Panc1 (cell line): ENCODE data around the gene P3R3URF. TPM values are rescaled to one million over a fixed set of nuclear protein-coding genes. Genes with fewer than 3 reads are reported as not detected.

Experiments
- ATAC-seq: fragments of 200-7000 bp; cut with Tn5 transposase; 2 replicates; pipeline ENCODE4 v1.9.1; 2020; ENCODE audit warnings: mild to moderate bottlenecking, moderate library complexity
- BruUV-seq: library from RNA; stranded (reverse); fragments of 400-500 nt; replicated peaks from 2 replicates; lab custom pipeline; 2021; lab: Mats Ljungman, UMichigan
- CTCF ChIA-PET: fragments of 300-600 bp; sonication (Branson Sonifier 250); formaldehyde crosslinking; loops from one replicate; lab custom pipeline; 2022; ENCODE audit warnings: antibody characterized with exemption; lab: Charles Lee
- POLR2A ChIA-PET: fragments of 300-600 bp; sonication (Branson Sonifier 250); formaldehyde crosslinking; loops from one replicate; lab custom pipeline; 2022; ENCODE audit warnings: antibody characterized with exemption; lab: Charles Lee
- DNase-seq: peaks from one replicate; pipeline ENCODE4 v3.0.0-alpha.2; 2010; ENCODE audit warnings: low read depth, low spot score
- H3K27ac ChIP-seq: 2 replicates; pipeline ENCODE4 v1.5.1; 2011; ENCODE audit warnings: mild to moderate bottlenecking, low read length, inconsistent platforms
- H3K27me3 ChIP-seq: fragments of 200-500 bp; sonication (Bioruptor generic); 2 replicates; pipeline ENCODE4 v1.6.0; 2014; ENCODE audit warnings: low read length, inconsistent platforms; ENCODE audit not compliant: control insufficient read depth, insufficient read depth
- H3K36me3 ChIP-seq: fragments of 200-500 bp; sonication (Bioruptor generic); 2 replicates; pipeline ENCODE4 v1.5.1; 2014; ENCODE audit warnings: inconsistent platforms, mild to moderate bottlenecking, low read length, moderate library complexity; ENCODE audit not compliant: control insufficient read depth, insufficient read depth
- H3K4me1 ChIP-seq: 2 replicates; pipeline ENCODE4 v1.5.1; 2011; ENCODE audit warnings: inconsistent platforms, mild to moderate bottlenecking, low read length, moderate library complexity; ENCODE audit not compliant: control insufficient read depth, insufficient read depth
- H3K4me3 ChIP-seq, 2 experiments: 2 replicates each; pipeline ENCODE4 v1.5.1; 2011 to 2012; ENCODE audit warnings: low read depth in 2 of 2, low read length in 2 of 2, mild to moderate bottlenecking in 2 of 2, inconsistent platforms in 1 of 2, moderate library complexity in 1 of 2
- H3K9me3 ChIP-seq: fragments of 200-500 bp; sonication (Bioruptor generic); 2 replicates; pipeline ENCODE4 v1.5.1; 2014; ENCODE audit warnings: low read depth, mild to moderate bottlenecking, inconsistent platforms, low read length, moderate library complexity; ENCODE audit not compliant: control insufficient read depth, insufficient read depth
- CTCF ChIP-seq: fragments of 450-650 bp; IDR thresholded peaks from 2 replicates; pipeline ENCODE4 v1.5.1; 2017; ENCODE audit warnings: mild to moderate bottlenecking
- POLR2AphosphoS5 ChIP-seq: IDR thresholded peaks from 2 replicates; pipeline ENCODE4 v1.6.1; 2012; ENCODE audit warnings: mild to moderate bottlenecking, low read depth, low read length, moderate library complexity
- REST ChIP-seq, 2 experiments: IDR thresholded peaks; 2 replicates each; pipeline ENCODE4 v1.6.1; 2011 to 2012; ENCODE audit warnings: low read depth in 2 of 2, control low read depth in 1 of 2, low read length in 1 of 2, mild to moderate bottlenecking in 1 of 2, moderate library complexity in 1 of 2; ENCODE audit not compliant: insufficient read depth in 1 of 2
- SIN3A ChIP-seq: IDR thresholded peaks from 2 replicates; pipeline ENCODE4 v1.6.1; 2012; ENCODE audit warnings: low read depth, mild to moderate bottlenecking, low read length, moderate library complexity, borderline replicate concordance; ENCODE audit not compliant: insufficient read depth
- TCF7L2 ChIP-seq: IDR thresholded peaks from 2 replicates; pipeline ENCODE4 v1.6.1; 2011; ENCODE audit warnings: mild to moderate bottlenecking, low read depth, low read length, inconsistent platforms
- in situ Hi-C: cut with HindIII; loops from 2 replicates; pipeline ENCODE4 v1.10.0; 2016; ENCODE audit warnings: low sequenced_read_pairs, low pct_unique_long_range_greater_than_20kb
- intact Hi-C: fragments of 100-400 bp; cut with micrococcal nuclease; formaldehyde crosslinking; loops from one replicate; pipeline ENCODE4 v1.10.0; 2022; ENCODE audit not compliant: unreplicated experiment
- total RNA-seq: library from RNA; stranded (reverse); gene quantifications from one replicate; pipeline ENCODE4 v1.2.1, GENCODE V29; 2021; ENCODE audit not compliant: unreplicated experiment

Gene P3R3URF
- total RNA-seq, 1 experiment from 2014 or later, result not detected

- Histone ChIP-seq H3K9me3 (no peaks in the 10 kb centered on the region), H3K4me1 (no peaks in the 10 kb centered on the region), H3K36me3 (no peaks in the 10 kb centered on the region), H3K4me3 (no peak overlapping the region), H3K27me3 (no peaks in the 10 kb centered on the region), H3K27ac (no peak overlapping the region)
- POLR2A ChIA-PET, result no interaction called here
- no peak for DNase-seq
- ATAC-seq, result no peak
- CTCF ChIA-PET, result no interaction called here
- intact Hi-C loops (no loop called here), in situ Hi-C loops (no loop called here)
- TF ChIP-seq REST (IDR thresholded peaks at IDR 0.05; ENCODE audit: insufficient read depth in 1 of 2, low read depth in 2 of 2, low read length in 1 of 2) (no peak), POLR2AphosphoS5 (no peak)
- no TSS peak for BruUV-seq
Observed at GRCh38 chr1:46211051-46211450, 34.8 kb upstream of the P3R3URF start.

- in situ Hi-C loops (no loop called here), intact Hi-C loops (no loop called here)
- H3K4me3 ChIP-seq, result no peak overlapping the region
- H3K4me1 ChIP-seq, result no peaks in the 10 kb centered on the region
- no TSS peak for BruUV-seq
- H3K36me3 ChIP-seq, result no peaks in the 10 kb centered on the region
- no peak for DNase-seq
- CTCF ChIA-PET, result interaction anchor here (0.6 to 0.7 kb wide), 2 partner anchors 13 to 1249 kb away, joined by 3 read pairs; no protein-coding TSS in a partner anchor
- no peak overlapping the region for H3K27ac ChIP-seq
- no peaks in the 10 kb centered on the region for H3K27me3 ChIP-seq
- POLR2A ChIA-PET, result no interaction called here
- no peaks in the 10 kb centered on the region for H3K9me3 ChIP-seq
- ATAC-seq, result no peak; the same call in 1 of the 2 replicates
- TF ChIP-seq TCF7L2, result no peak
- TF ChIP-seq SIN3A, result no peak
- no peak for TF ChIP-seq REST (IDR thresholded peaks at IDR 0.05; ENCODE audit: insufficient read depth in 1 of 2, low read depth in 2 of 2, low read length in 1 of 2)
- TF ChIP-seq CTCF, result no peak
- no peak for TF ChIP-seq POLR2AphosphoS5
Observed at GRCh38 chr1:46210561-46210960, 34.3 kb upstream of the P3R3URF start.
